Measurements from ENCODE around the gene ZNHIT1.

- TF ChIP-seq CTCF (IDR thresholded peaks at IDR 0.05; ENCODE audit: control extremely low read depth in 1 of 3, insufficient read depth in 1 of 3, low read depth in 1 of 3, low read length in 3 of 3) (no peak), POLR2A (IDR thresholded peaks at IDR 0.05; ENCODE audit: control extremely low read depth in 1 of 2, low read depth in 2 of 2, low read length in 2 of 2) (no peak), RFX5 (IDR thresholded peaks at IDR 0.05; ENCODE audit: borderline replicate concordance, low read depth, low read length) (no peak), EP300 (IDR thresholded peaks at IDR 0.05; ENCODE audit: borderline replicate concordance in 1 of 2, low read depth in 2 of 2, low read length in 2 of 2) (no peak), CHD7 (IDR thresholded peaks at IDR 0.05; ENCODE audit: insufficient replicate concordance, low read length) (no peak)
These were observed 10.5 kb upstream of the ZNHIT1 start for GRCh38 chr7:101207459-101207858.
